HepG2 (cell line): Measurements from ENCODE around the gene STIM1. TPM values are rescaled to one million over a fixed set of nuclear protein-coding genes. Genes with fewer than 3 reads are reported as not detected.
A peak's percentile ranks its signal among the peaks of the same experiment; 100 is the strongest.

Experiments used
- ATAC-seq: fragments of 200-7000 bp; cut with Tn5 transposase; 3 replicates; pipeline ENCODE4 v1.9.1; 2020; ENCODE audit warnings: mild to moderate bottlenecking, moderate library complexity
- BruUV-seq: library from RNA; stranded (reverse); fragments of 400-500 nt; replicated peaks from 2 replicates; lab custom pipeline; 2021; lab: Mats Ljungman, UMichigan
- CTCF ChIA-PET: fragments of 300-600 bp; formaldehyde crosslinking; extraction: SDS; loops from one replicate; lab custom pipeline; 2021; ENCODE audit warnings: low total read pairs, inconsistent platforms, low intra/inter-chr PET ratio; lab: Yijun Ruan, JAX
- POLR2A ChIA-PET: fragments of 350-600 bp; sonication (Branson Sonifier 250); formaldehyde crosslinking; loops from one replicate; lab custom pipeline; 2020; ENCODE audit warnings: antibody characterized with exemption, inconsistent platforms; lab: Yijun Ruan, JAX
- DNase-seq: peaks from one replicate; pipeline ENCODE4 v3.0.0-alpha.2; 2015; ENCODE audit warnings: low spot score
- FAIRE-seq: peaks from 3 replicates; lab custom pipeline; 2011; peaks lifted over from hg19 to GRCh38; lab: Jason Lieb, UNC
- H2AFZ ChIP-seq: one replicate; pipeline ENCODE4 v1.6.1; 2011; ENCODE audit warnings: low read length, inconsistent platforms
- H3K27ac ChIP-seq: fragments of 300-600 bp; 3 replicates; pipeline ENCODE4 v1.8.0; 2011; ENCODE audit warnings: mixed run types, mild to moderate bottlenecking, mixed read lengths, low read length, inconsistent platforms; ENCODE audit not compliant: insufficient read depth; ENCODE audit errors: extremely low read length
- H3K27me3 ChIP-seq, 2 experiments: fragments of 200-600 bp in 1 of 2; 2 replicates in 1 of 2; 3 replicates in 1 of 2; pipeline versions ENCODE4 v1.6.0 to v1.8.0; 2011; ENCODE audit warnings: low read length in 2 of 2, mild to moderate bottlenecking in 2 of 2, moderate library complexity in 2 of 2, inconsistent platforms in 1 of 2; ENCODE audit not compliant: insufficient read depth in 2 of 2, control insufficient read depth in 1 of 2
- H3K36me3 ChIP-seq, 2 experiments: fragments of 200-600 bp in 1 of 2; replicated peaks in 1 of 2; 2 replicates in 1 of 2; 3 replicates in 1 of 2; pipeline versions ENCODE4 v1.5.1 to v1.8.0; 2011; ENCODE audit warnings: low read length in 2 of 2, inconsistent platforms in 1 of 2; ENCODE audit not compliant: insufficient read depth in 2 of 2, control insufficient read depth in 1 of 2
- H3K4me1 ChIP-seq: 2 replicates; pipeline ENCODE4 v1.5.1; 2012; ENCODE audit warnings: low read length, inconsistent platforms; ENCODE audit not compliant: insufficient read depth
- H3K4me2 ChIP-seq: 2 replicates; pipeline ENCODE4 v1.6.0; 2011; ENCODE audit warnings: low read depth, low read length, inconsistent platforms
- H3K4me3 ChIP-seq, 3 experiments: fragments of 200-600 bp in 1 of 3; sonication (generic), shearing (Covaris generic) in 1 of 3; replicated peaks in 1 of 3; 2 replicates each; pipeline ENCODE4 v1.5.1; 2011 to 2016; ENCODE audit warnings: low read length in 3 of 3, inconsistent platforms in 2 of 3, low read depth in 2 of 3, mild to moderate bottlenecking in 2 of 3, control low read depth in 1 of 3, mixed read lengths in 1 of 3; ENCODE audit not compliant: insufficient read depth in 1 of 3
- H3K79me2 ChIP-seq: one replicate; pipeline ENCODE4 v1.6.1; 2011; ENCODE audit warnings: low read length, inconsistent platforms; ENCODE audit not compliant: insufficient read depth
- H3K9ac ChIP-seq: 2 replicates; pipeline ENCODE4 v1.6.0; 2011; ENCODE audit warnings: mild to moderate bottlenecking, low read depth, low read length, inconsistent platforms; ENCODE audit not compliant: insufficient read depth
- H3K9me3 ChIP-seq: 2 replicates; pipeline ENCODE4 v1.5.1; 2012; ENCODE audit warnings: mild to moderate bottlenecking, low read length
- H4K20me1 ChIP-seq: 2 replicates; pipeline ENCODE4 v1.6.0; 2011; ENCODE audit warnings: inconsistent platforms, mild to moderate bottlenecking, low read length, moderate library complexity; ENCODE audit not compliant: insufficient read depth
- HCFC1 ChIP-seq: fragments of 150-350 bp; IDR thresholded peaks from 2 replicates; pipeline ENCODE4 v1.6.1; 2014; ENCODE audit warnings: low read depth, low read length
- HNRNPK ChIP-seq: fragments of 200-400 bp; formaldehyde crosslinking; IDR thresholded peaks from 2 replicates; pipeline ENCODE4 v1.6.1; 2018; ENCODE audit warnings: low read length, low read depth, moderate library complexity, mild to moderate bottlenecking; ENCODE audit not compliant: poor library complexity, severe bottlenecking
- MXD4 ChIP-seq: IDR thresholded peaks from 2 replicates; pipeline ENCODE4 v1.6.1; 2016; ENCODE audit warnings: mild to moderate bottlenecking, missing biosample characterization, missing genetic modification reagents
- RFX3 ChIP-seq: IDR thresholded peaks from 2 replicates; pipeline ENCODE4 v1.6.1; 2016; ENCODE audit warnings: missing biosample characterization, missing genetic modification reagents
- ZNF121 ChIP-seq: sonication (generic); formaldehyde crosslinking; IDR thresholded peaks from 2 replicates; pipeline ENCODE4 v1.5.0; 2020; ENCODE audit warnings: mild to moderate bottlenecking, missing genetic modification reagents
- ZNF232 ChIP-seq: sonication (generic); formaldehyde crosslinking; IDR thresholded peaks from 2 replicates; pipeline ENCODE4 v1.4.0; 2020; ENCODE audit warnings: missing genetic modification reagents, borderline replicate concordance
- ZNF34 ChIP-seq: sonication (generic); formaldehyde crosslinking; IDR thresholded peaks from 2 replicates; pipeline ENCODE4 v1.4.0; 2020; ENCODE audit warnings: mild to moderate bottlenecking, missing genetic modification reagents, borderline replicate concordance
- ZNF674 ChIP-seq: sonication (generic); formaldehyde crosslinking; IDR thresholded peaks from 2 replicates; pipeline ENCODE4 v1.5.0; 2020; ENCODE audit warnings: low read depth, mild to moderate bottlenecking, missing genetic modification reagents
- WGBS: methylation state at CpG from one replicate; pipeline ENCODE4 v1.1.6; 2017; ENCODE audit warnings: low lambda C conversion rate; 5-methylcytosine and 5-hydroxymethylcytosine counted together
- in situ Hi-C: cut with HindIII; loops from 2 replicates; pipeline ENCODE4 v1.10.0; 2017; ENCODE audit warnings: low pct_unique_long_range_greater_than_20kb; ENCODE audit not compliant: extremely low pct_ligation_motif_present
- intact Hi-C: fragments of 100-400 bp; cut with micrococcal nuclease; formaldehyde crosslinking; loops from one replicate; pipeline ENCODE4 v1.10.0; 2022; ENCODE audit not compliant: unreplicated experiment
- polyA plus RNA-seq, 8 experiments: library from polyadenylated mRNA; depleted of rRNA in 3 of 8; stranded (reverse) in 7 of 8; unstranded in 1 of 8; fragments of >200 nt; fragmentation: Illumina TruSeq in 4 of 8; extraction: Trizol in 4 of 8; gene quantifications; 2 replicates each; pipeline versions ENCODE4 v1.2.1 to v1.2.3, GENCODE V29; 2011 to 2016; ENCODE audit warnings: low read depth in 4 of 8, missing spikeins in 1 of 8, mixed read lengths in 1 of 8; ENCODE audit not compliant: insufficient read depth in 1 of 8
- total RNA-seq, 5 experiments: library from RNA; depleted of rRNA; stranded (reverse); fragments of >200 nt; fragmentation: Illumina TruSeq; extraction: Trizol; gene quantifications; 2 replicates each; pipeline ENCODE4 v1.2.3, GENCODE V29; 2016; ENCODE audit warnings: low read depth in 1 of 5
- TF ChIP-seq, protein P1 (sequence below): sonication (generic); formaldehyde crosslinking; IDR thresholded peaks from 2 replicates; pipeline ENCODE4 v1.4.0; 2020; ENCODE audit warnings: missing genetic modification reagents
- TF ChIP-seq, protein P2 (sequence below): sonication (generic); formaldehyde crosslinking; IDR thresholded peaks from 2 replicates; pipeline ENCODE4 v1.8.0; 2022; ENCODE audit warnings: mild to moderate bottlenecking, missing genetic modification reagents

STIM1 gene
- total and polyA plus RNA-seq, 2 of the 13 experiments (the other 11 are each of a cell fraction or from before 2014, with no cell fraction given): 19.2 to 28.5 TPM

DNA sequence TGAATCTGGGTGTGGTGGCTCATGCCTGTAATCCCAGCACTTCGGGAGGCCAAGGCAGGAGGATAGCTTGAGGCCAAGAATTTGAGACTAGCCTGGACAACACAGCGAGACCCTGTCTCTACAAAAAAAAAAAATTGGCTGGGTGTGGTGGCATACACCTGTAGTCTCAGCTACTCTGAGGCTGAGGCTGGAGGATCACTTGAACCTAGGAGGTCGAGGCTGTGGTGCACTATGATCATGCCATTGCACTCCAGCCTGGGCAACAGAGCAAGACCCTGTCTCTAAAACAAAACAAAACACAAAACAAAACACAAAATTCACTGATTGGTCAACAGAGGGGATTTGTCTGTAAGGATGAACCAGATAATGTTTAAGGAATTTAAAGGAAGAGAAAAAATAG lies 113.7 kb downstream of the STIM1 start:
- ChIA-PET CTCF (no interaction called here), POLR2A (no interaction called here)
- in situ Hi-C loops: loop anchor here (10.0 kb wide), 1 partner anchor 114 kb away; the partner anchor contains the start of gene STIM1
- Histone ChIP-seq H3K9me3 (no peaks in the 10 kb centered on the region), H3K27me3 (no peaks in the 10 kb centered on the region), H3K4me1 (peaks cover 4% of the 10 kb centered on the region), H3K4me2 (no peak overlapping the region), H3K36me3 (peaks cover 5 to 10% of the 10 kb centered on the region in 2 experiments; a peak in 3 of 5 replicates), H3K4me3 (no peak overlapping the region), H3K9ac (no peak overlapping the region), H2AFZ (no peak overlapping the region), H3K27ac (no peak overlapping the region), H4K20me1 (no peaks in the 10 kb centered on the region), H3K79me2 (no peaks in the 10 kb centered on the region)
- intact Hi-C loops: no loop called here
- BruUV-seq: no TSS peak
- FAIRE-seq: no peak
- ATAC-seq: no peak
- TF ChIP-seq HNRNPK: no peak
- TF ChIP-seq ZNF121 (CRISPR knock-in tag): 0 out of 2 replicates have a peak, but pooled peaks have one; percentile 26
- no peak for DNase-seq
- WGBS: 96% methylated on average over 3 of the region's 3 CpGs

DNA sequence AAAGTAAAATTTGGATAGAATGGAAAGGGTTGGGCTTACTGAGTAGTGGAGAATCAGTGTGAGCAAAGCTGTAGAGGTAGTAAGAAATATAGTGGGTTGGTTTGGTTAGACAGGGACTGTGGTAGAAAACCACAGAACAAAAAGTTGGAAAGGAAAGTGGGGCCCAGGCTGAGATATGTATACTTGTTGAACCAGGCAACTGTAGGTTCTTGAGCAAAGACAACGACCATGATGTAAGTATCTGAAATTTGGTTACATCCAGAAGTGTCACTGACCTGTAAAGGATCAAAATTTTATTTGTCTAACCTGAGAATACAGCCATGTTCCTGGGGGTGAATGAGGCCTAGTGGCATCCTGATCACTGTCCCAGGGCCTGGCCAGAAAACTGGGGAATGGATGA lies 114.1 kb downstream of the STIM1 start:
- intact Hi-C loops: no loop called here

More for the DNA sequence above, 114.1 kb downstream of the STIM1 start:
- BruUV-seq: no TSS peak
- FAIRE-seq: no peak
- Histone ChIP-seq H3K4me3 (no peak overlapping the region), H3K9ac (no peak overlapping the region), H3K36me3 (peaks cover 5 to 10% of the 10 kb centered on the region in 2 experiments; a peak in 3 of 5 replicates), H3K27ac (no peak overlapping the region), H3K9me3 (no peaks in the 10 kb centered on the region), H3K79me2 (no peaks in the 10 kb centered on the region), H4K20me1 (no peaks in the 10 kb centered on the region), H2AFZ (no peak overlapping the region), H3K4me1 (no peaks in the 10 kb centered on the region; the same call in 1 of the 2 replicates), H3K4me2 (no peak overlapping the region), H3K27me3 (no peaks in the 10 kb centered on the region)
- CTCF ChIA-PET: no interaction called here
- in situ Hi-C loops: loop anchor here (10.0 kb wide), 1 partner anchor 115 kb away; the partner anchor contains the start of gene STIM1
- no peak for ATAC-seq
- WGBS: 91% methylated on average over 1 of the region's 1 CpG
- TF ChIP-seq ZNF34 (CRISPR knock-in tag) (no peak), MXD4 (no peak), HCFC1 (no peak), ZNF674 (no peak), RFX3 (CRISPR knock-in tag) (no peak), ZNF232 (CRISPR knock-in tag) (no peak)
- TF ChIP-seq, protein P1, sequence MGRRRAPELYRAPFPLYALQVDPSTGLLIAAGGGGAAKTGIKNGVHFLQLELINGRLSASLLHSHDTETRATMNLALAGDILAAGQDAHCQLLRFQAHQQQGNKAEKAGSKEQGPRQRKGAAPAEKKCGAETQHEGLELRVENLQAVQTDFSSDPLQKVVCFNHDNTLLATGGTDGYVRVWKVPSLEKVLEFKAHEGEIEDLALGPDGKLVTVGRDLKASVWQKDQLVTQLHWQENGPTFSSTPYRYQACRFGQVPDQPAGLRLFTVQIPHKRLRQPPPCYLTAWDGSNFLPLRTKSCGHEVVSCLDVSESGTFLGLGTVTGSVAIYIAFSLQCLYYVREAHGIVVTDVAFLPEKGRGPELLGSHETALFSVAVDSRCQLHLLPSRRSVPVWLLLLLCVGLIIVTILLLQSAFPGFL: no peak
- TF ChIP-seq, protein P2, sequence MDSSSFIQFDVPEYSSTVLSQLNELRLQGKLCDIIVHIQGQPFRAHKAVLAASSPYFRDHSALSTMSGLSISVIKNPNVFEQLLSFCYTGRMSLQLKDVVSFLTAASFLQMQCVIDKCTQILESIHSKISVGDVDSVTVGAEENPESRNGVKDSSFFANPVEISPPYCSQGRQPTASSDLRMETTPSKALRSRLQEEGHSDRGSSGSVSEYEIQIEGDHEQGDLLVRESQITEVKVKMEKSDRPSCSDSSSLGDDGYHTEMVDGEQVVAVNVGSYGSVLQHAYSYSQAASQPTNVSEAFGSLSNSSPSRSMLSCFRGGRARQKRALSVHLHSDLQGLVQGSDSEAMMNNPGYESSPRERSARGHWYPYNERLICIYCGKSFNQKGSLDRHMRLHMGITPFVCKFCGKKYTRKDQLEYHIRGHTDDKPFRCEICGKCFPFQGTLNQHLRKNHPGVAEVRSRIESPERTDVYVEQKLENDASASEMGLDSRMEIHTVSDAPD (CRISPR knock-in tag): no peak
- POLR2A ChIA-PET: no interaction called here
- no peak for DNase-seq
